Prostate gland (tissue), 2 donors: ENCODE data around the gene GRID1. TPM values are rescaled to one million over a fixed set of nuclear protein-coding genes. Genes with fewer than 3 reads are reported as not detected.

Source experiments
- DNase-seq: peaks from one replicate; pipeline ENCODE4 v3.0.0-alpha.2; 2019; ENCODE audit warnings: low spot score
- H3K27ac ChIP-seq, 2 donors: fragments of 200-600 bp; sonication (generic); 2 replicates each; pipeline ENCODE4 v1.5.1; 2017 to 2019
- H3K27me3 ChIP-seq: fragments of 200-600 bp; sonication (generic); replicated peaks from 2 replicates; pipeline ENCODE4 v1.5.1; 2019; ENCODE audit not compliant: insufficient read depth
- H3K36me3 ChIP-seq, 2 donors: fragments of 200-600 bp; sonication (generic); 1 replicate in 1 of 2; 2 replicates in 1 of 2; pipeline versions ENCODE4 v1.5.1 to v1.8.1; 2017 to 2019
- H3K4me1 ChIP-seq: fragments of 200-600 bp; sonication (generic); replicated peaks from 2 replicates; pipeline ENCODE4 v1.5.1; 2019
- H3K4me3 ChIP-seq, 2 donors: fragments of 200-600 bp; sonication (generic); 2 replicates each; pipeline ENCODE4 v1.5.1; 2017 to 2019
- H3K9me3 ChIP-seq: fragments of 200-600 bp; sonication (generic); 2 replicates; pipeline ENCODE4 v1.5.1; 2017
- POLR2A ChIP-seq: fragments of 450-650 bp; IDR thresholded peaks from one replicate; pipeline ENCODE4 v1.6.1; 2016; ENCODE audit warnings: antibody characterized with exemption, mild to moderate bottlenecking
- POLR2AphosphoS5 ChIP-seq: sonication (generic); formaldehyde crosslinking; IDR thresholded peaks from one replicate; pipeline ENCODE4 v1.6.1; 2017; ENCODE audit warnings: antibody characterized with exemption
- WGBS: methylation state at CpG from one replicate; pipeline ENCODE4 v1.1.5; 2018; 5-methylcytosine and 5-hydroxymethylcytosine counted together
- intact Hi-C: fragments of 100-400 bp; cut with DNase I; formaldehyde crosslinking; loops from one replicate; pipeline ENCODE4 v1.14.2; 2022
- total RNA-seq, 2 donors: library from RNA; depleted of rRNA; stranded (reverse); fragments of >200 nt; gene quantifications; one replicate each; pipeline ENCODE4 v1.1.0, GENCODE V29; 2016
- TF ChIP-seq, protein P1 (sequence below), 4 experiments: fragments of 200-600 bp in 2 of 4; fragments of 450-650 bp in 2 of 4; sonication (generic) in 2 of 4; IDR thresholded peaks; 1 replicate in 3 of 4; 2 replicates in 1 of 4; pipeline ENCODE4 v1.5.1; 2016 to 2019; ENCODE audit warnings: antibody characterized with exemption in 4 of 4, mild to moderate bottlenecking in 2 of 4, moderate library complexity in 2 of 4

GRID1 gene
- total RNA-seq, 2 donors from 2014 or later: 1.0 to 10.0 TPM

- intact Hi-C loops: no loop called here
- no peaks in the 10 kb centered on the region for H3K9me3 ChIP-seq
- TF ChIP-seq, protein P1, sequence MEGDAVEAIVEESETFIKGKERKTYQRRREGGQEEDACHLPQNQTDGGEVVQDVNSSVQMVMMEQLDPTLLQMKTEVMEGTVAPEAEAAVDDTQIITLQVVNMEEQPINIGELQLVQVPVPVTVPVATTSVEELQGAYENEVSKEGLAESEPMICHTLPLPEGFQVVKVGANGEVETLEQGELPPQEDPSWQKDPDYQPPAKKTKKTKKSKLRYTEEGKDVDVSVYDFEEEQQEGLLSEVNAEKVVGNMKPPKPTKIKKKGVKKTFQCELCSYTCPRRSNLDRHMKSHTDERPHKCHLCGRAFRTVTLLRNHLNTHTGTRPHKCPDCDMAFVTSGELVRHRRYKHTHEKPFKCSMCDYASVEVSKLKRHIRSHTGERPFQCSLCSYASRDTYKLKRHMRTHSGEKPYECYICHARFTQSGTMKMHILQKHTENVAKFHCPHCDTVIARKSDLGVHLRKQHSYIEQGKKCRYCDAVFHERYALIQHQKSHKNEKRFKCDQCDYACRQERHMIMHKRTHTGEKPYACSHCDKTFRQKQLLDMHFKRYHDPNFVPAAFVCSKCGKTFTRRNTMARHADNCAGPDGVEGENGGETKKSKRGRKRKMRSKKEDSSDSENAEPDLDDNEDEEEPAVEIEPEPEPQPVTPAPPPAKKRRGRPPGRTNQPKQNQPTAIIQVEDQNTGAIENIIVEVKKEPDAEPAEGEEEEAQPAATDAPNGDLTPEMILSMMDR (IDR thresholded peaks at IDR 0.05): no peak
- TF ChIP-seq POLR2A: no peak
- no peak for TF ChIP-seq POLR2AphosphoS5
- H3K27ac ChIP-seq: no peak overlapping the region
- no peaks in the 10 kb centered on the region for H3K36me3 ChIP-seq
- WGBS: 43% methylated on average over 9 of the region's 9 CpGs
- H3K4me3 ChIP-seq: no peak overlapping the region
- no peaks in the 10 kb centered on the region for H3K27me3 ChIP-seq
- no peak for DNase-seq
- H3K4me1 ChIP-seq: no peaks in the 10 kb centered on the region
Observed at GRCh38 chr10:85927952-85928665, 438.5 kb downstream of the GRID1 start.

- no peak for DNase-seq
- Histone ChIP-seq H3K36me3 (no peaks in the 10 kb centered on the region), H3K4me1 (no peaks in the 10 kb centered on the region), H3K27me3 (no peaks in the 10 kb centered on the region), H3K27ac (no peak overlapping the region), H3K4me3 (no peak overlapping the region), H3K9me3 (no peaks in the 10 kb centered on the region)
- 70% methylated on average over 3 of the region's 3 CpGs for WGBS
- intact Hi-C loops: no loop called here
- TF ChIP-seq, protein P1 (IDR thresholded peaks at IDR 0.05): no peak
- TF ChIP-seq POLR2A (no peak), POLR2AphosphoS5 (no peak)
Observed at GRCh38 chr10:85926986-85927385, 439.6 kb downstream of the GRID1 start.

- WGBS: 77% methylated on average over 5 of the region's 5 CpGs
- Histone ChIP-seq H3K27ac (no peak overlapping the region), H3K27me3 (no peaks in the 10 kb centered on the region), H3K36me3 (no peaks in the 10 kb centered on the region), H3K4me1 (no peaks in the 10 kb centered on the region), H3K9me3 (no peaks in the 10 kb centered on the region), H3K4me3 (no peak overlapping the region)
- TF ChIP-seq POLR2A: no peak
- TF ChIP-seq POLR2AphosphoS5: no peak
- TF ChIP-seq, protein P1 (IDR thresholded peaks at IDR 0.05): no peak
- intact Hi-C loops: no loop called here
- DNase-seq: no peak
Observed at GRCh38 chr10:85926136-85926535, 440.5 kb downstream of the GRID1 start.

GRCh38 chr10:85925201-85925750, 441.3 kb downstream of the GRID1 start:
- Histone ChIP-seq H3K27me3 (no peaks in the 10 kb centered on the region), H3K4me1 (no peaks in the 10 kb centered on the region), H3K9me3 (no peaks in the 10 kb centered on the region), H3K36me3 (no peaks in the 10 kb centered on the region), H3K4me3 (no peak overlapping the region), H3K27ac (no peak overlapping the region)
- TF ChIP-seq POLR2AphosphoS5 (no peak), POLR2A (no peak)
- TF ChIP-seq, protein P1 (IDR thresholded peaks at IDR 0.05): no peak
- intact Hi-C loops: no loop called here
- WGBS: 94% methylated on average over 5 of the region's 5 CpGs
- DNase-seq: no peak
